SK-N-SH treated with all-trans-retinoic acid at 6 μM for 48 hours (cell line): Measurements from ENCODE around the gene ST3GAL4.

Experiments
- ATAC-seq: fragments of 200-7000 bp; cut with Tn5 transposase; 3 replicates; pipeline ENCODE4 v1.9.1; 2020; ENCODE audit warnings: mild to moderate bottlenecking, moderate library complexity
- CSDC2 ChIP-seq: fragments of 250-450 bp; sonication (Bioruptor Pico); IDR thresholded peaks from 2 replicates; pipeline ENCODE4 v1.5.0; 2020; ENCODE audit warnings: mild to moderate bottlenecking, moderate library complexity
- CSRNP3 ChIP-seq: fragments of 250-450 bp; sonication (Bioruptor Pico); IDR thresholded peaks from 2 replicates; pipeline ENCODE4 v1.5.1; 2021; ENCODE audit warnings: mild to moderate bottlenecking, moderate library complexity
- ESRRG ChIP-seq: fragments of 250-450 bp; sonication (Bioruptor Pico); IDR thresholded peaks from 2 replicates; pipeline ENCODE4 v1.6.1; 2021; ENCODE audit warnings: mild to moderate bottlenecking
- GLIS3 ChIP-seq: fragments of 250-450 bp; sonication (Bioruptor Pico); IDR thresholded peaks from 2 replicates; pipeline ENCODE4 v1.5.0; 2020; ENCODE audit warnings: mild to moderate bottlenecking, moderate library complexity
- ISL1 ChIP-seq: fragments of 250-450 bp; sonication (Bioruptor Pico); IDR thresholded peaks from 2 replicates; pipeline ENCODE4 v2.1.2; 2022; ENCODE audit warnings: mild to moderate bottlenecking, moderate library complexity
- OSR1 ChIP-seq: fragments of 250-450 bp; sonication (Bioruptor Pico); IDR thresholded peaks from 2 replicates; pipeline ENCODE4 v1.8.0; 2022; ENCODE audit warnings: moderate library complexity, mild to moderate bottlenecking, inconsistent platforms
- RARB ChIP-seq: fragments of 250-450 bp; sonication (Bioruptor Pico); IDR thresholded peaks from 2 replicates; pipeline ENCODE4 v1.8.0; 2021; ENCODE audit warnings: mild to moderate bottlenecking, moderate library complexity
- SNAI2 ChIP-seq: fragments of 250-450 bp; sonication (Bioruptor Pico); IDR thresholded peaks from 2 replicates; pipeline ENCODE4 v1.5.0; 2020; ENCODE audit warnings: mild to moderate bottlenecking, moderate library complexity
- TCF4 ChIP-seq: fragments of 250-450 bp; sonication (Bioruptor Pico); IDR thresholded peaks from 2 replicates; pipeline ENCODE4 v1.8.0; 2021; ENCODE audit warnings: mild to moderate bottlenecking, moderate library complexity, borderline replicate concordance
- TOX ChIP-seq: fragments of 250-450 bp; sonication (Bioruptor Pico); IDR thresholded peaks from 2 replicates; pipeline ENCODE4 v1.8.0; 2021; ENCODE audit warnings: mild to moderate bottlenecking, moderate library complexity, borderline replicate concordance
- TSHZ2 ChIP-seq: fragments of 250-450 bp; sonication (Bioruptor Pico); IDR thresholded peaks from 2 replicates; pipeline ENCODE4 v1.5.0; 2020; ENCODE audit warnings: mild to moderate bottlenecking, moderate library complexity
- ZC3H10 ChIP-seq: fragments of 250-450 bp; sonication (Bioruptor Pico); IDR thresholded peaks from 2 replicates; pipeline ENCODE4 v1.5.1; 2021; ENCODE audit warnings: mild to moderate bottlenecking, moderate library complexity
- ZFP3 ChIP-seq: fragments of 250-450 bp; sonication (Bioruptor Pico); IDR thresholded peaks from 2 replicates; pipeline ENCODE4 v1.5.0; 2020; ENCODE audit warnings: mild to moderate bottlenecking, moderate library complexity
- ZFP30 ChIP-seq: fragments of 450-650 bp; formaldehyde crosslinking; IDR thresholded peaks from 2 replicates; pipeline ENCODE4 v1.5.0; 2022; ENCODE audit warnings: mild to moderate bottlenecking, moderate library complexity
- ZNF565 ChIP-seq: fragments of 450-650 bp; formaldehyde crosslinking; conservative IDR thresholded peaks from 2 replicates; pipeline ENCODE4 v1.5.0; 2020; ENCODE audit warnings: low read depth, mild to moderate bottlenecking, moderate library complexity
- ZNF70 ChIP-seq: fragments of 450-650 bp; formaldehyde crosslinking; IDR thresholded peaks from 2 replicates; pipeline ENCODE4 v1.5.0; 2020; ENCODE audit warnings: mild to moderate bottlenecking, moderate library complexity
- TF ChIP-seq, protein P1 (sequence below): fragments of 250-450 bp; sonication (Bioruptor Pico); IDR thresholded peaks from 2 replicates; pipeline ENCODE4 v1.8.0; 2020; ENCODE audit warnings: mild to moderate bottlenecking, moderate library complexity, borderline replicate concordance
- TF ChIP-seq, protein P2 (sequence below): fragments of 250-450 bp; sonication (Bioruptor Pico); IDR thresholded peaks from 2 replicates; pipeline ENCODE4 v1.8.0; 2021; ENCODE audit warnings: low read depth, mild to moderate bottlenecking, moderate library complexity, borderline replicate concordance
- TF ChIP-seq, protein P3 (sequence below): fragments of 250-450 bp; sonication (Bioruptor Pico); IDR thresholded peaks from 2 replicates; pipeline ENCODE4 v1.5.1; 2020; ENCODE audit warnings: low read depth, mild to moderate bottlenecking, moderate library complexity

ST3GAL4 gene

DNA sequence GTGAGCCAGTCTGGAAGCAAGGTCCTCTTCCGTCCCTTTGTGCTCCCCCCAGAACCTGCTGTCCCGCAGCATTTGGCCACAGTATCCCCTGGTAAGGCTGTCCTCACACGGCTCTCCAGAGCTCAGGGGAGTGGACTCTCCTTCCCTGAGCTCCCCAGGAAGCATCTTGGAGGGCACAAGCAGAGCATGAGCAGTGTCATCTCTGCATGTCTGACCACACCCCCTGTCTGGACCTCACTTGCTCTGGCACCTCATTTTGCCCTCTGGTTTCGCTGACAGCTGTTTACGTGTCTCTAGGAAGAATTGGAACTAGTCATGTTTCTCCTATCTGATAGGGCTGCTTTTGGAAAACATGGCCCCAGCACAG is 36.1 kb upstream of the ST3GAL4 start:
- ATAC-seq: no peak
- TF ChIP-seq, protein P1, sequence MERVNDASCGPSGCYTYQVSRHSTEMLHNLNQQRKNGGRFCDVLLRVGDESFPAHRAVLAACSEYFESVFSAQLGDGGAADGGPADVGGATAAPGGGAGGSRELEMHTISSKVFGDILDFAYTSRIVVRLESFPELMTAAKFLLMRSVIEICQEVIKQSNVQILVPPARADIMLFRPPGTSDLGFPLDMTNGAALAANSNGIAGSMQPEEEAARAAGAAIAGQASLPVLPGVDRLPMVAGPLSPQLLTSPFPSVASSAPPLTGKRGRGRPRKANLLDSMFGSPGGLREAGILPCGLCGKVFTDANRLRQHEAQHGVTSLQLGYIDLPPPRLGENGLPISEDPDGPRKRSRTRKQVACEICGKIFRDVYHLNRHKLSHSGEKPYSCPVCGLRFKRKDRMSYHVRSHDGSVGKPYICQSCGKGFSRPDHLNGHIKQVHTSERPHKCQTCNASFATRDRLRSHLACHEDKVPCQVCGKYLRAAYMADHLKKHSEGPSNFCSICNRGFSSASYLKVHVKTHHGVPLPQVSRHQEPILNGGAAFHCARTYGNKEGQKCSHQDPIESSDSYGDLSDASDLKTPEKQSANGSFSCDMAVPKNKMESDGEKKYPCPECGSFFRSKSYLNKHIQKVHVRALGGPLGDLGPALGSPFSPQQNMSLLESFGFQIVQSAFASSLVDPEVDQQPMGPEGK (CRISPR knock-in tag): no peak
- no peak for TF ChIP-seq ZFP3
- TF ChIP-seq OSR1 (CRISPR knock-in tag): no peak
- TF ChIP-seq, protein P2, sequence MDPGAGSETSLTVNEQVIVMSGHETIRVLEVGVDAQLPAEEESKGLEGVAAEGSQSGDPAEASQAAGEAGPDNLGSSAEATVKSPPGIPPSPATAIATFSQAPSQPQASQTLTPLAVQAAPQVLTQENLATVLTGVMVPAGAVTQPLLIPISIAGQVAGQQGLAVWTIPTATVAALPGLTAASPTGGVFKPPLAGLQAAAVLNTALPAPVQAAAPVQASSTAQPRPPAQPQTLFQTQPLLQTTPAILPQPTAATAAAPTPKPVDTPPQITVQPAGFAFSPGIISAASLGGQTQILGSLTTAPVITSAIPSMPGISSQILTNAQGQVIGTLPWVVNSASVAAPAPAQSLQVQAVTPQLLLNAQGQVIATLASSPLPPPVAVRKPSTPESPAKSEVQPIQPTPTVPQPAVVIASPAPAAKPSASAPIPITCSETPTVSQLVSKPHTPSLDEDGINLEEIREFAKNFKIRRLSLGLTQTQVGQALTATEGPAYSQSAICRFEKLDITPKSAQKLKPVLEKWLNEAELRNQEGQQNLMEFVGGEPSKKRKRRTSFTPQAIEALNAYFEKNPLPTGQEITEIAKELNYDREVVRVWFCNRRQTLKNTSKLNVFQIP (CRISPR knock-in tag): no peak
- TF ChIP-seq ZC3H10 (CRISPR knock-in tag): no peak
- no peak for TF ChIP-seq ESRRG (CRISPR knock-in tag)

DNA sequence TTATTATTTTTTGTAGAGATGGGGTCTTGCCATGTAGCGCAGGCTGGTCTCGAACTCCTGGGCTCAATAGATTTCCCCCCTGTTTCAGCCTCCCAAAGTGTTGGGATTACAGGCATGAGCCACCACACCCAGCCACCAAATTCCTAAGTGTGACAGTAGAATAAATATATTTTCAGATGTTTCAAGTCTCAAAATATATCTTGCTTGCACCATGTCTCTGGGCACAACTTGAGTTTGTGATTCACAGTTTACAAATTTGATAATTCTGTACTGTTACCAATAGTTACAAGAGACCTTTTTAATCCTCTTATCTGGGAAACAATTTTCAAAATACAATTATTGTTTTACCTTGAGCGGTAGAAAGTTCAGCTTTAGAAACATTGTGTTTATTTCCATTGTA is 32.5 kb upstream of the ST3GAL4 start:
- TF ChIP-seq ISL1 (CRISPR knock-in tag) (no peak), TCF4 (CRISPR knock-in tag) (no peak), ZFP30 (CRISPR knock-in tag) (no peak), ZNF70 (no peak), CSDC2 (no peak)
- TF ChIP-seq, protein P3, sequence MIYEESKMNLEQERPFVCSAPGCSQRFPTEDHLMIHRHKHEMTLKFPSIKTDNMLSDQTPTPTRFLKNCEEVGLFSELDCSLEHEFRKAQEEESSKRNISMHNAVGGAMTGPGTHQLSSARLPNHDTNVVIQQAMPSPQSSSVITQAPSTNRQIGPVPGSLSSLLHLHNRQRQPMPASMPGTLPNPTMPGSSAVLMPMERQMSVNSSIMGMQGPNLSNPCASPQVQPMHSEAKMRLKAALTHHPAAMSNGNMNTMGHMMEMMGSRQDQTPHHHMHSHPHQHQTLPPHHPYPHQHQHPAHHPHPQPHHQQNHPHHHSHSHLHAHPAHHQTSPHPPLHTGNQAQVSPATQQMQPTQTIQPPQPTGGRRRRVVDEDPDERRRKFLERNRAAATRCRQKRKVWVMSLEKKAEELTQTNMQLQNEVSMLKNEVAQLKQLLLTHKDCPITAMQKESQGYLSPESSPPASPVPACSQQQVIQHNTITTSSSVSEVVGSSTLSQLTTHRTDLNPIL (CRISPR knock-in tag): no peak
- ATAC-seq: no peak

DNA sequence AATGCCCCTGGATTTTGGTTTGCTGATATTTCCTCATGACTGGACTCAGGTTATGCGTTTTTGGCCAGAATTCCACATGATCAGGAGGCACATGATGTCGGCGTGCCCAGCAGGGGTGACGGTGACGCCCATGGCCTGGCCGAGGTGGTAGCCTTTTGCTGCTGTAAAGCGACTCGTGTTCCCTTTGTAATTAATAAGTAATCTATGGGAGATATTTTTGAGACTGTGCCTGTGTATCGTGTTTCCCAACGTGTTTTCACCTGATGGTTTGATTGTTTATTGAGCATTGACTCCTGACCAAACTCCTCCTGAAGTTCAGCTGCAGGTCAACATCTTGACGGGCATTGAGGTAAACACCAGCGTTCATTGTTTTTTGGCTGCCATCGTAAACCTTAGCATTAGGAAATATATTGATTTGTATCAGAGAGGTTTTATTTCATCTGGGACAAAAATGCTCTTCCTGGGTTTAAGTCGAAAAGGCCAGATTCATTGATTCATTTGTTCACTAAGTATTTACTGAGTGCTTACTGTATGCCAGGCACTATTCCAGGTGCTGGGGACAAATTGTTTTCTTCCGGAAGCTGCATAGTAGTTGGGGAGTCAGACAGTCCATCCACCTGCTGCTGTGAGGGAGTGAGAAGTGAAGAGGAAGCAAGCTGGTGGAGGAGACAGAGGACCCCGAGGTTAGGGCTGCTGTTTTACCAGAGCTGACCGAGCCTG is 28.0 kb upstream of the ST3GAL4 start:
- TF ChIP-seq TSHZ2 (CRISPR knock-in tag): no peak
- no peak for TF ChIP-seq CSRNP3
- TF ChIP-seq ZNF70: no peak
- ATAC-seq: no peak

- no peak for ATAC-seq
- TF ChIP-seq CSRNP3 (no peak), GLIS3 (no peak), RARB (CRISPR knock-in tag) (no peak), ZNF70 (no peak), ESRRG (CRISPR knock-in tag) (no peak), ZNF565 (CRISPR knock-in tag) (no peak), ZFP3 (no peak), SNAI2 (CRISPR knock-in tag) (no peak), TOX (CRISPR knock-in tag) (no peak), TCF4 (CRISPR knock-in tag) (no peak), ISL1 (CRISPR knock-in tag) (no peak)
- TF ChIP-seq, protein P1 (CRISPR knock-in tag): no peak
- TF ChIP-seq, protein P2 (CRISPR knock-in tag): no peak
Observed at GRCh38 chr11:126328001-126328390, 27.5 kb upstream of the ST3GAL4 start.
